ENCODE data around the gene IPO4.

GRCh38 chr14:24235804-24236688 is 47.4 kb upstream of the IPO4 start:
- TF ChIP-seq, protein P1, sequence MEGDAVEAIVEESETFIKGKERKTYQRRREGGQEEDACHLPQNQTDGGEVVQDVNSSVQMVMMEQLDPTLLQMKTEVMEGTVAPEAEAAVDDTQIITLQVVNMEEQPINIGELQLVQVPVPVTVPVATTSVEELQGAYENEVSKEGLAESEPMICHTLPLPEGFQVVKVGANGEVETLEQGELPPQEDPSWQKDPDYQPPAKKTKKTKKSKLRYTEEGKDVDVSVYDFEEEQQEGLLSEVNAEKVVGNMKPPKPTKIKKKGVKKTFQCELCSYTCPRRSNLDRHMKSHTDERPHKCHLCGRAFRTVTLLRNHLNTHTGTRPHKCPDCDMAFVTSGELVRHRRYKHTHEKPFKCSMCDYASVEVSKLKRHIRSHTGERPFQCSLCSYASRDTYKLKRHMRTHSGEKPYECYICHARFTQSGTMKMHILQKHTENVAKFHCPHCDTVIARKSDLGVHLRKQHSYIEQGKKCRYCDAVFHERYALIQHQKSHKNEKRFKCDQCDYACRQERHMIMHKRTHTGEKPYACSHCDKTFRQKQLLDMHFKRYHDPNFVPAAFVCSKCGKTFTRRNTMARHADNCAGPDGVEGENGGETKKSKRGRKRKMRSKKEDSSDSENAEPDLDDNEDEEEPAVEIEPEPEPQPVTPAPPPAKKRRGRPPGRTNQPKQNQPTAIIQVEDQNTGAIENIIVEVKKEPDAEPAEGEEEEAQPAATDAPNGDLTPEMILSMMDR (IDR thresholded peaks at IDR 0.05), result no peak
- TF ChIP-seq POLR2A (IDR thresholded peaks at IDR 0.05), result no peak
